ENCODE measurements around the gene SPOP.

GRCh38 chr17:49574323-49574781, 103.5 kb downstream of the SPOP start:
- no peak for TF ChIP-seq EZH2 (IDR thresholded peaks at IDR 0.05; ENCODE audit: low read depth, unreplicated experiment)
- no peak for TF ChIP-seq POLR2AphosphoS5 (IDR thresholded peaks at IDR 0.05; ENCODE audit: low read depth)
- TF ChIP-seq REST (IDR thresholded peaks at IDR 0.05; ENCODE audit: unreplicated experiment) = no peak
- TF ChIP-seq, protein P1, sequence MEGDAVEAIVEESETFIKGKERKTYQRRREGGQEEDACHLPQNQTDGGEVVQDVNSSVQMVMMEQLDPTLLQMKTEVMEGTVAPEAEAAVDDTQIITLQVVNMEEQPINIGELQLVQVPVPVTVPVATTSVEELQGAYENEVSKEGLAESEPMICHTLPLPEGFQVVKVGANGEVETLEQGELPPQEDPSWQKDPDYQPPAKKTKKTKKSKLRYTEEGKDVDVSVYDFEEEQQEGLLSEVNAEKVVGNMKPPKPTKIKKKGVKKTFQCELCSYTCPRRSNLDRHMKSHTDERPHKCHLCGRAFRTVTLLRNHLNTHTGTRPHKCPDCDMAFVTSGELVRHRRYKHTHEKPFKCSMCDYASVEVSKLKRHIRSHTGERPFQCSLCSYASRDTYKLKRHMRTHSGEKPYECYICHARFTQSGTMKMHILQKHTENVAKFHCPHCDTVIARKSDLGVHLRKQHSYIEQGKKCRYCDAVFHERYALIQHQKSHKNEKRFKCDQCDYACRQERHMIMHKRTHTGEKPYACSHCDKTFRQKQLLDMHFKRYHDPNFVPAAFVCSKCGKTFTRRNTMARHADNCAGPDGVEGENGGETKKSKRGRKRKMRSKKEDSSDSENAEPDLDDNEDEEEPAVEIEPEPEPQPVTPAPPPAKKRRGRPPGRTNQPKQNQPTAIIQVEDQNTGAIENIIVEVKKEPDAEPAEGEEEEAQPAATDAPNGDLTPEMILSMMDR (conservative IDR thresholded peaks at IDR 0.05; ENCODE audit: low read depth in 2 of 2) = no peak
- no peak for TF ChIP-seq EZH2phosphoT487 (IDR thresholded peaks at IDR 0.05; ENCODE audit: unreplicated experiment)

Data from GM23338 (cell line).